Measurements from ENCODE around the gene BCORL1. TPM values are rescaled to one million over a fixed set of nuclear protein-coding genes. Genes with fewer than 3 reads are reported as not detected.

The BCORL1 gene, protein sequence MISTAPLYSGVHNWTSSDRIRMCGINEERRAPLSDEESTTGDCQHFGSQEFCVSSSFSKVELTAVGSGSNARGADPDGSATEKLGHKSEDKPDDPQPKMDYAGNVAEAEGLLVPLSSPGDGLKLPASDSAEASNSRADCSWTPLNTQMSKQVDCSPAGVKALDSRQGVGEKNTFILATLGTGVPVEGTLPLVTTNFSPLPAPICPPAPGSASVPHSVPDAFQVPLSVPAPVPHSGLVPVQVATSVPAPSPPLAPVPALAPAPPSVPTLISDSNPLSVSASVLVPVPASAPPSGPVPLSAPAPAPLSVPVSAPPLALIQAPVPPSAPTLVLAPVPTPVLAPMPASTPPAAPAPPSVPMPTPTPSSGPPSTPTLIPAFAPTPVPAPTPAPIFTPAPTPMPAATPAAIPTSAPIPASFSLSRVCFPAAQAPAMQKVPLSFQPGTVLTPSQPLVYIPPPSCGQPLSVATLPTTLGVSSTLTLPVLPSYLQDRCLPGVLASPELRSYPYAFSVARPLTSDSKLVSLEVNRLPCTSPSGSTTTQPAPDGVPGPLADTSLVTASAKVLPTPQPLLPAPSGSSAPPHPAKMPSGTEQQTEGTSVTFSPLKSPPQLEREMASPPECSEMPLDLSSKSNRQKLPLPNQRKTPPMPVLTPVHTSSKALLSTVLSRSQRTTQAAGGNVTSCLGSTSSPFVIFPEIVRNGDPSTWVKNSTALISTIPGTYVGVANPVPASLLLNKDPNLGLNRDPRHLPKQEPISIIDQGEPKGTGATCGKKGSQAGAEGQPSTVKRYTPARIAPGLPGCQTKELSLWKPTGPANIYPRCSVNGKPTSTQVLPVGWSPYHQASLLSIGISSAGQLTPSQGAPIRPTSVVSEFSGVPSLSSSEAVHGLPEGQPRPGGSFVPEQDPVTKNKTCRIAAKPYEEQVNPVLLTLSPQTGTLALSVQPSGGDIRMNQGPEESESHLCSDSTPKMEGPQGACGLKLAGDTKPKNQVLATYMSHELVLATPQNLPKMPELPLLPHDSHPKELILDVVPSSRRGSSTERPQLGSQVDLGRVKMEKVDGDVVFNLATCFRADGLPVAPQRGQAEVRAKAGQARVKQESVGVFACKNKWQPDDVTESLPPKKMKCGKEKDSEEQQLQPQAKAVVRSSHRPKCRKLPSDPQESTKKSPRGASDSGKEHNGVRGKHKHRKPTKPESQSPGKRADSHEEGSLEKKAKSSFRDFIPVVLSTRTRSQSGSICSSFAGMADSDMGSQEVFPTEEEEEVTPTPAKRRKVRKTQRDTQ (N-terminal part only)
- 15.0 TPM for total RNA-seq
- long read RNA-seq, full-length matches to known transcripts, result 1 of 6 reads
- long read RNA-seq, partial matches to known transcripts, result 3 of 6 reads
- long read RNA-seq, other reads (novel, unspliced or antisense), result 2 of 6 reads

GRCh38 chrX:129982300-129983251, at the start of gene BCORL1:
BCORL1 (plus strand) TSS chrX:129982635; CDS start chrX:130005232, 22,597 bp downstream.
- TF ChIP-seq, protein P1, sequence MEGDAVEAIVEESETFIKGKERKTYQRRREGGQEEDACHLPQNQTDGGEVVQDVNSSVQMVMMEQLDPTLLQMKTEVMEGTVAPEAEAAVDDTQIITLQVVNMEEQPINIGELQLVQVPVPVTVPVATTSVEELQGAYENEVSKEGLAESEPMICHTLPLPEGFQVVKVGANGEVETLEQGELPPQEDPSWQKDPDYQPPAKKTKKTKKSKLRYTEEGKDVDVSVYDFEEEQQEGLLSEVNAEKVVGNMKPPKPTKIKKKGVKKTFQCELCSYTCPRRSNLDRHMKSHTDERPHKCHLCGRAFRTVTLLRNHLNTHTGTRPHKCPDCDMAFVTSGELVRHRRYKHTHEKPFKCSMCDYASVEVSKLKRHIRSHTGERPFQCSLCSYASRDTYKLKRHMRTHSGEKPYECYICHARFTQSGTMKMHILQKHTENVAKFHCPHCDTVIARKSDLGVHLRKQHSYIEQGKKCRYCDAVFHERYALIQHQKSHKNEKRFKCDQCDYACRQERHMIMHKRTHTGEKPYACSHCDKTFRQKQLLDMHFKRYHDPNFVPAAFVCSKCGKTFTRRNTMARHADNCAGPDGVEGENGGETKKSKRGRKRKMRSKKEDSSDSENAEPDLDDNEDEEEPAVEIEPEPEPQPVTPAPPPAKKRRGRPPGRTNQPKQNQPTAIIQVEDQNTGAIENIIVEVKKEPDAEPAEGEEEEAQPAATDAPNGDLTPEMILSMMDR (IDR thresholded peaks at IDR 0.05), result no peak
- Histone ChIP-seq H3K9me3 (no peaks in the 10 kb centered on the region), H3K27me3 (no peaks in the 10 kb centered on the region), H3K4me3 (no peak within 1 kb of the TSS), H3K36me3 (no peaks in the 10 kb centered on the region), H3K4me1 (no peaks in the 10 kb centered on the region), H3K27ac (peak within 1 kb of the TSS; percentile 65)
- intact Hi-C loops (cut with DNase I), result no loop called here
- ATAC-seq, result peak; percentile 96
- peak; percentile 94 for DNase-seq

GRCh38 chrX:129932821-129933321, 49.6 kb upstream of the BCORL1 start:
- Histone ChIP-seq H3K4me1 (no peaks in the 10 kb centered on the region), H3K27ac (peak overlapping the region; percentile 30), H3K4me3 (peak overlapping the region; percentile 43), H3K27me3 (no peaks in the 10 kb centered on the region), H3K9me3 (no peaks in the 10 kb centered on the region), H3K36me3 (no peaks in the 10 kb centered on the region)
- TF ChIP-seq, protein P1 (IDR thresholded peaks at IDR 0.05), result no peak
- intact Hi-C loops (cut with DNase I), result no loop called here
- DNase-seq, result peak; percentile 70
- no peak for ATAC-seq

- TF ChIP-seq, protein P1 (IDR thresholded peaks at IDR 0.05), result no peak
- DNase-seq, result no peak
- Histone ChIP-seq H3K4me3 (no peak overlapping the region), H3K9me3 (no peaks in the 10 kb centered on the region), H3K36me3 (no peaks in the 10 kb centered on the region), H3K27ac (no peak overlapping the region), H3K27me3 (no peaks in the 10 kb centered on the region), H3K4me1 (no peaks in the 10 kb centered on the region)
- intact Hi-C loops (cut with DNase I), result no loop called here
- ATAC-seq, result no peak
Observed at GRCh38 chrX:129933700-129934099, 48.7 kb upstream of the BCORL1 start.

- H3K36me3 ChIP-seq, result no peaks in the 10 kb centered on the region
- DNase-seq (no peak), ATAC-seq (no peak)
- no peak overlapping the region for H3K4me3 ChIP-seq
- H3K9me3 ChIP-seq, result no peaks in the 10 kb centered on the region
- intact Hi-C loops (cut with DNase I), result no loop called here
- no peaks in the 10 kb centered on the region for H3K27me3 ChIP-seq
- no peak overlapping the region for H3K27ac ChIP-seq
- H3K4me1 ChIP-seq, result no peaks in the 10 kb centered on the region
- TF ChIP-seq, protein P1 (IDR thresholded peaks at IDR 0.05), result no peak
Observed at GRCh38 chrX:129934461-129934860, 48.0 kb upstream of the BCORL1 start.

All from upper lobe of right lung (tissue), 1 donor.